H9 (cell line): ENCODE measurements around the gene CEP152. TPM values are rescaled to one million over a fixed set of nuclear protein-coding genes. Genes with fewer than 3 reads are reported as not detected.

ENCODE experiments used
- DNase-seq: peaks from one replicate; pipeline ENCODE4 v3.0.0-alpha.2; 2017
- H2AFZ ChIP-seq: one replicate; pipeline ENCODE4 v1.6.1; 2013; ENCODE audit warnings: mild to moderate bottlenecking, low read length, control low read depth, moderate library complexity
- H2AK5ac ChIP-seq: 2 replicates; pipeline ENCODE4 v1.6.1; 2013; ENCODE audit warnings: low read length, control low read depth, mixed read lengths; ENCODE audit not compliant: insufficient read length
- H2BK120ac ChIP-seq: one replicate; pipeline ENCODE4 v1.6.1; 2013; ENCODE audit warnings: low read depth, mild to moderate bottlenecking, low read length, control low read depth, inconsistent platforms; ENCODE audit not compliant: poor library complexity, severe bottlenecking
- H2BK12ac ChIP-seq: 2 replicates; pipeline ENCODE4 v1.6.1; 2013; ENCODE audit warnings: low read length, control low read depth, mixed read lengths, low read depth; ENCODE audit not compliant: insufficient read length
- H2BK15ac ChIP-seq: 2 replicates; pipeline ENCODE4 v1.6.1; 2013; ENCODE audit warnings: low read depth, low read length, control low read depth
- H2BK20ac ChIP-seq: one replicate; pipeline ENCODE4 v1.6.1; 2013; ENCODE audit warnings: low read depth, mild to moderate bottlenecking, low read length, control low read depth, inconsistent platforms; ENCODE audit not compliant: poor library complexity, severe bottlenecking
- H2BK5ac ChIP-seq: 2 replicates; pipeline ENCODE4 v1.6.1; 2013; ENCODE audit warnings: low read length, control low read depth, mixed read lengths; ENCODE audit not compliant: insufficient read length
- H3K14ac ChIP-seq: 2 replicates; pipeline ENCODE4 v1.6.1; 2013; ENCODE audit warnings: low read length, control low read depth; ENCODE audit not compliant: insufficient read depth
- H3K18ac ChIP-seq: 2 replicates; pipeline ENCODE4 v1.6.1; 2013; ENCODE audit warnings: low read depth, mild to moderate bottlenecking, mixed read lengths, low read length, control low read depth; ENCODE audit not compliant: insufficient read length
- H3K23ac ChIP-seq: 2 replicates; pipeline ENCODE4 v1.6.1; 2013; ENCODE audit warnings: low read length, control low read depth, mixed read lengths, low read depth; ENCODE audit not compliant: insufficient read length
- H3K23me2 ChIP-seq: 2 replicates; pipeline ENCODE4 v1.6.1; 2013; ENCODE audit warnings: low read depth, mild to moderate bottlenecking, mixed read lengths, low read length, control low read depth; ENCODE audit not compliant: insufficient read length, poor library complexity, severe bottlenecking
- H3K27ac ChIP-seq: 2 replicates; pipeline ENCODE4 v1.5.1; 2013; ENCODE audit warnings: low read length, control low read depth, mixed read lengths, low read depth; ENCODE audit not compliant: insufficient read length
- H3K27me3 ChIP-seq: 2 replicates; pipeline ENCODE4 v1.6.1; 2013; ENCODE audit warnings: low read length, control low read depth, inconsistent platforms; ENCODE audit not compliant: insufficient read depth
- H3K4ac ChIP-seq: 2 replicates; pipeline ENCODE4 v1.6.1; 2013; ENCODE audit warnings: low read depth, mild to moderate bottlenecking, control low read depth, inconsistent platforms, low read length, moderate library complexity
- H3K4me1 ChIP-seq: 2 replicates; pipeline ENCODE4 v1.6.1; 2013; ENCODE audit warnings: low read length, control low read depth, inconsistent platforms; ENCODE audit not compliant: insufficient read depth
- H3K4me2 ChIP-seq: 2 replicates; pipeline ENCODE4 v1.6.1; 2013; ENCODE audit warnings: low read length, control low read depth, mixed read lengths; ENCODE audit not compliant: insufficient read length, insufficient read depth
- H3K56ac ChIP-seq: 2 replicates; pipeline ENCODE4 v1.6.1; 2013; ENCODE audit warnings: low read depth, mild to moderate bottlenecking, mixed read lengths, low read length, control low read depth; ENCODE audit not compliant: insufficient read length
- H3K79me1 ChIP-seq: 2 replicates; pipeline ENCODE4 v1.6.1; 2013; ENCODE audit warnings: low read depth, mild to moderate bottlenecking, moderate library complexity, low read length, control low read depth, inconsistent platforms; ENCODE audit not compliant: insufficient read depth, poor library complexity, severe bottlenecking
- H3K79me2 ChIP-seq: 2 replicates; pipeline ENCODE4 v1.6.1; 2013; ENCODE audit warnings: low read length, control low read depth, inconsistent platforms; ENCODE audit not compliant: insufficient read depth
- H3K9ac ChIP-seq: 2 replicates; pipeline ENCODE4 v1.6.1; 2013; ENCODE audit warnings: low read length, control low read depth, mixed read lengths; ENCODE audit not compliant: insufficient read length; ENCODE audit errors: extremely low read depth
- H3K9me3 ChIP-seq: one replicate; pipeline ENCODE4 v1.6.1; 2013; ENCODE audit warnings: low read depth, low read length, inconsistent platforms; ENCODE audit not compliant: control insufficient read depth
- H3T11ph ChIP-seq: one replicate; pipeline ENCODE4 v1.6.1; 2013; ENCODE audit warnings: mild to moderate bottlenecking, low read length, control low read depth, inconsistent platforms
- H4K20me1 ChIP-seq: one replicate; pipeline ENCODE4 v1.6.1; 2013; ENCODE audit not compliant: control insufficient read depth, insufficient read length, insufficient read depth
- H4K5ac ChIP-seq: 2 replicates; pipeline ENCODE4 v1.6.1; 2013; ENCODE audit warnings: low read depth, mild to moderate bottlenecking, mixed read lengths, low read length, control low read depth; ENCODE audit not compliant: insufficient read length
- H4K8ac ChIP-seq: replicated peaks from 2 replicates; pipeline ENCODE4 v1.6.1; 2013; ENCODE audit warnings: low read length, control low read depth, mixed read lengths, low read depth; ENCODE audit not compliant: insufficient read length
- H4K91ac ChIP-seq: 2 replicates; pipeline ENCODE4 v1.6.1; 2013; ENCODE audit warnings: low read depth, mild to moderate bottlenecking, moderate library complexity, mixed read lengths, low read length, control low read depth; ENCODE audit not compliant: insufficient read length
- H3K27ac Mint-ChIP-seq, 3 experiments: 2 replicates in 2 of 3; 3 replicates in 1 of 3; pipeline ENCODE4 v1.8.0; 2020 to 2021; ENCODE audit warnings: mixed read lengths in 3 of 3, mild to moderate bottlenecking in 1 of 3, moderate library complexity in 1 of 3
- H3K27me3 Mint-ChIP-seq: 2 replicates; pipeline ENCODE4 v1.8.0; 2021; ENCODE audit warnings: low read depth, mild to moderate bottlenecking, moderate library complexity, mixed read lengths
- H3K36me3 Mint-ChIP-seq, 3 experiments: 2 replicates in 2 of 3; 3 replicates in 1 of 3; pipeline ENCODE4 v1.8.0; 2020 to 2021; ENCODE audit warnings: low read depth in 3 of 3, mixed read lengths in 3 of 3; ENCODE audit not compliant: insufficient read depth in 1 of 3
- H3K4me1 Mint-ChIP-seq, 2 experiments: 2 replicates each; pipeline ENCODE4 v1.8.0; 2020; ENCODE audit warnings: mixed read lengths in 2 of 2
- H3K4me3 Mint-ChIP-seq, 2 experiments: 2 replicates in 1 of 2; 3 replicates in 1 of 2; pipeline ENCODE4 v1.8.0; 2020 to 2021; ENCODE audit warnings: mild to moderate bottlenecking in 2 of 2, mixed read lengths in 2 of 2, moderate library complexity in 1 of 2
- H3K9me3 Mint-ChIP-seq, 2 experiments: 2 replicates in 1 of 2; 3 replicates in 1 of 2; pipeline ENCODE4 v1.8.0; 2020; ENCODE audit warnings: mild to moderate bottlenecking in 2 of 2, mixed read lengths in 2 of 2, moderate library complexity in 1 of 2
- WGBS: extraction: QIAGEN DNeasy Blood & Tissue Kit; methylation state at CpG from one replicate; pipeline ENCODE4 v1.1.7; 2013; ENCODE audit warnings: missing lambda C conversion rate, low lambda C conversion rate, mixed read lengths; ENCODE audit not compliant: insufficient read length; ENCODE audit errors: extremely low coverage; 5-methylcytosine and 5-hydroxymethylcytosine counted together
- total RNA-seq: library from RNA; stranded (reverse); gene quantifications from 2 replicates; pipeline ENCODE4 v1.2.1, GENCODE V29; 2021
- TF ChIP-seq, protein P1 (sequence below): fragments of 200-600 bp; sonication (generic); conservative IDR thresholded peaks from 3 replicates; pipeline ENCODE4 v1.8.0; 2021; ENCODE audit warnings: antibody characterized with exemption, mild to moderate bottlenecking

CEP152 gene
- total RNA-seq, 1 experiment from 2014 or later: 10.9 TPM

DNA sequence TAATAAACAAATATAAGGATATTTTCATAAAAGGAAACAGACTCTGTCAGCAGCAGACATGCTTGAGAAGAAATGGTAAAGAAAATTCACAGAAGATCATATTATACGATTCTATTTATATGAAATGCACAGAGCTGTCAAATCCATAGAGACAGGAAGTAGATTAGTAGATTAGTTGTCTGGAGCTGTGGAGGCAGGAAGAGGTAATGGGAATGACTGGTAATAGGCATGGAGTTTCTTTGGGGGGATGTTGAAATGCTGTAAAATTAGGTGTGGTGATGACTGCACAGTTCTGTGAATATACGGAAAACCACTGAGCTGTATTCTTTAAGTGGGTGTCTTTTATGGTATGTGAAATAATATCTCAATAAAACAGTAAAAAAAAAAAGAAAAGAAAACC, 35.3 kb downstream of the CEP152 start:
- Mint-ChIP-seq H3K27ac (no peak overlapping the region; a peak in 1 of 7 replicates), H3K27me3 (no peaks in the 10 kb centered on the region), H3K9me3 (no peaks in the 10 kb centered on the region), H3K36me3 (peaks cover 0 to 6% (median 4%) of the 10 kb centered on the region in 3 experiments; a peak in 3 of 7 replicates), H3K4me1 (no peaks in the 10 kb centered on the region), H3K4me3 (no peak overlapping the region)
- H3K4ac ChIP-seq: no peak overlapping the region
- H2BK5ac ChIP-seq: no peak overlapping the region
- no peak overlapping the region for H3K56ac ChIP-seq
- no peaks in the 10 kb centered on the region for H4K20me1 ChIP-seq
- no peak overlapping the region for H4K91ac ChIP-seq
- H3K18ac ChIP-seq: no peak overlapping the region
- no peak overlapping the region for H2BK12ac ChIP-seq
- H3K27me3 ChIP-seq: no peaks in the 10 kb centered on the region
- H2AK5ac ChIP-seq: no peak overlapping the region
- H2AFZ ChIP-seq: no peak overlapping the region
- H3K4me2 ChIP-seq: no peak overlapping the region
- WGBS: no CpG with 5 or more reads among the region's 2 CpGs
- H2BK20ac ChIP-seq: no peak overlapping the region
- no peak overlapping the region for H4K8ac ChIP-seq
- no peaks in the 10 kb centered on the region for H3K9me3 ChIP-seq
- H3K9ac ChIP-seq: no peak overlapping the region
- H2BK120ac ChIP-seq: no peak overlapping the region
- no peak overlapping the region for H3T11ph ChIP-seq
- no peak overlapping the region for H3K27ac ChIP-seq
- no peaks in the 10 kb centered on the region for H3K23me2 ChIP-seq
- H3K4me1 ChIP-seq: no peaks in the 10 kb centered on the region
- H2BK15ac ChIP-seq: no peak overlapping the region
- DNase-seq: no peak
- H4K5ac ChIP-seq: no peak overlapping the region
- no peak overlapping the region for H3K23ac ChIP-seq
- no peaks in the 10 kb centered on the region for H3K79me2 ChIP-seq
- TF ChIP-seq, protein P1, sequence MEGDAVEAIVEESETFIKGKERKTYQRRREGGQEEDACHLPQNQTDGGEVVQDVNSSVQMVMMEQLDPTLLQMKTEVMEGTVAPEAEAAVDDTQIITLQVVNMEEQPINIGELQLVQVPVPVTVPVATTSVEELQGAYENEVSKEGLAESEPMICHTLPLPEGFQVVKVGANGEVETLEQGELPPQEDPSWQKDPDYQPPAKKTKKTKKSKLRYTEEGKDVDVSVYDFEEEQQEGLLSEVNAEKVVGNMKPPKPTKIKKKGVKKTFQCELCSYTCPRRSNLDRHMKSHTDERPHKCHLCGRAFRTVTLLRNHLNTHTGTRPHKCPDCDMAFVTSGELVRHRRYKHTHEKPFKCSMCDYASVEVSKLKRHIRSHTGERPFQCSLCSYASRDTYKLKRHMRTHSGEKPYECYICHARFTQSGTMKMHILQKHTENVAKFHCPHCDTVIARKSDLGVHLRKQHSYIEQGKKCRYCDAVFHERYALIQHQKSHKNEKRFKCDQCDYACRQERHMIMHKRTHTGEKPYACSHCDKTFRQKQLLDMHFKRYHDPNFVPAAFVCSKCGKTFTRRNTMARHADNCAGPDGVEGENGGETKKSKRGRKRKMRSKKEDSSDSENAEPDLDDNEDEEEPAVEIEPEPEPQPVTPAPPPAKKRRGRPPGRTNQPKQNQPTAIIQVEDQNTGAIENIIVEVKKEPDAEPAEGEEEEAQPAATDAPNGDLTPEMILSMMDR: no peak
- no peak overlapping the region for H3K14ac ChIP-seq
- H3K79me1 ChIP-seq: no peaks in the 10 kb centered on the region
